KMS-11 (cell line): Measurements from ENCODE around the gene FOXA1.

Source experiments
- H2AFZ ChIP-seq: fragments of 200-600 bp; sonication (generic); 2 replicates; pipeline ENCODE4 v1.6.1; 2016; ENCODE audit warnings: antibody characterized with exemption, mixed run types, low read depth
- H3K27ac ChIP-seq: fragments of 200-600 bp; sonication (generic); 2 replicates; pipeline ENCODE4 v1.6.1; 2016; ENCODE audit warnings: mild to moderate bottlenecking, mixed run types
- H3K27me3 ChIP-seq: fragments of 200-600 bp; sonication (generic); 2 replicates; pipeline ENCODE4 v1.6.1; 2017; ENCODE audit warnings: mild to moderate bottlenecking, low read depth, mixed run types, moderate library complexity; ENCODE audit not compliant: insufficient read depth
- H3K36me3 ChIP-seq: fragments of 200-600 bp; sonication (generic); 2 replicates; pipeline ENCODE4 v1.6.1; 2017; ENCODE audit warnings: mild to moderate bottlenecking, mixed run types; ENCODE audit not compliant: insufficient read depth
- H3K4me1 ChIP-seq: fragments of 200-600 bp; sonication (generic); 2 replicates; pipeline ENCODE4 v1.6.1; 2016; ENCODE audit warnings: mild to moderate bottlenecking, low read depth, mixed run types; ENCODE audit not compliant: poor library complexity, severe bottlenecking
- H3K4me2 ChIP-seq: fragments of 200-600 bp; sonication (generic); 2 replicates; pipeline ENCODE4 v1.7.0; 2016; ENCODE audit warnings: mild to moderate bottlenecking, mixed run types
- H3K4me3 ChIP-seq: fragments of 200-600 bp; sonication (generic); IDR thresholded peaks from 2 replicates; pipeline ENCODE4 v1.6.1; 2017; ENCODE audit warnings: low read depth, low read length, mixed read lengths; ENCODE audit not compliant: insufficient read depth
- H3K79me2 ChIP-seq: fragments of 200-600 bp; sonication (generic); 2 replicates; pipeline ENCODE4 v1.6.1; 2016; ENCODE audit warnings: low read depth, mixed run types; ENCODE audit not compliant: insufficient read depth
- H3K9ac ChIP-seq: fragments of 200-600 bp; sonication (generic); 2 replicates; pipeline ENCODE4 v1.6.1; 2016; ENCODE audit warnings: mild to moderate bottlenecking, mixed run types
- H4K20me1 ChIP-seq: fragments of 200-600 bp; sonication (generic); 2 replicates; pipeline ENCODE4 v1.6.1; 2016; ENCODE audit warnings: mild to moderate bottlenecking, mixed run types; ENCODE audit not compliant: insufficient read depth
- CTCF ChIP-seq: fragments of 200-600 bp; sonication (generic); conservative IDR thresholded peaks from 2 replicates; pipeline ENCODE4 v1.6.1; 2017; ENCODE audit warnings: low read depth, mild to moderate bottlenecking, antibody characterized with exemption, low read length, moderate library complexity, mixed read lengths

Gene FOXA1

GRCh38 chr14:37594971-37595808 lies at the start of gene FOXA1, which contains the start of gene TTC6:
Gene FOXA1, minus strand, starts transcription at chr14:37595249. Its CDS starts 277 bp downstream, at chr14:37594972.
Gene TTC6, plus strand, starts transcription at chr14:37595629. Its CDS starts 26,436 bp downstream, at chr14:37622065.
- Histone ChIP-seq H3K4me1 (no peaks in the 10 kb centered on the region), H3K9ac (peak within 1 kb of the TSS; percentile 42; the same call in 1 of the 2 replicates), H2AFZ (peak within 1 kb of the TSS; percentile 34; the same call in 1 of the 2 replicates), H3K27me3 (no peaks in the 10 kb centered on the region), H3K27ac (peak within 1 kb of the TSS; percentile 40; the same call in 1 of the 2 replicates), H3K79me2 (no peaks in the 10 kb centered on the region), H3K36me3 (no peaks in the 10 kb centered on the region), H4K20me1 (no peaks in the 10 kb centered on the region), H3K4me2 (0 out of 2 replicates have a peak within 1 kb of the TSS, but pooled peaks have one; percentile 17), H3K4me3 (no peak within 1 kb of the TSS)
- TF ChIP-seq CTCF, result no peak

DNA sequence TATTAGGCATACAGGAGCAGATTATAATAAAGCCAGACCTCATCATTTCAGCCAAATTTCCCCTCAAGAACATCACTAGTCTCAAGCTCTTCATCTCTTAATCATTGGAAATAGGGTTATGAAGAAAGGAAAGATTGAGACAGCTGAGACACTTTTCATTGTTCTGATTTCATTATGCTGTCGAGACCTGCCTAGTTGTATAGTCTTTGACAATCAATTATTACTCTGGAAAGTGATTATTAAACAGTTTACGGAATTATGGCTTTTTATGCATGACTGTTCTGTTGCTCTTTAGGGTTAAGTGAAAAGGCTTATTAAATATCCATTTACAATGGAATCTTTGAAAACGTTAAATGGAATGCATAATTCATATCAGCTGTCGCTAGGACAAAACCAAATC lies 48.7 kb upstream of the FOXA1 start:
- no peaks in the 10 kb centered on the region for H3K27me3 ChIP-seq
- H3K36me3 ChIP-seq, result no peaks in the 10 kb centered on the region
- no peaks in the 10 kb centered on the region for H3K4me1 ChIP-seq
- no peaks in the 10 kb centered on the region for H3K79me2 ChIP-seq
- H2AFZ ChIP-seq, result no peak overlapping the region
- no peak overlapping the region for H3K27ac ChIP-seq
- no peak overlapping the region for H3K9ac ChIP-seq
- no peak overlapping the region for H3K4me2 ChIP-seq
- H4K20me1 ChIP-seq, result no peaks in the 10 kb centered on the region
- no peak for TF ChIP-seq CTCF
- no peak overlapping the region for H3K4me3 ChIP-seq

DNA sequence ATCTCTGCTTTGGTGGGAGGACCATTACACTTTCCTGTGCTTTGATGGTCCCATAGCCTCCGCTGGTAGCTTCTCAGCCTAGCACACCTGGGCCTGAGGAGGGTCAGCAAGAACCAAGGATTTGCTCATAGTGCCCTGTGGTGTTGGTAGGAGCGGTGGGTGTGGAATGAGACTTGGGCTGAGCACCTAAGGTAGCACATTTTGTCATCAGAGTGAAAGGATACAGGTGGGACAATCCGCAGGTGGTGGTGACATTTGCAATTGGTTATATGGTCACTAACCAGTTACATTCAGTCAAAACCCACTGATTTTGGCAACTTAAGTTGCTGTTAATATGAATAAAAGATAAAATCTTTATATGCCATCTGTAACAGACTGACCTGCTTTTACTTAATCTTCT lies 47.1 kb upstream of the FOXA1 start:
- Histone ChIP-seq H3K4me3 (no peak overlapping the region), H4K20me1 (no peaks in the 10 kb centered on the region), H3K36me3 (no peaks in the 10 kb centered on the region), H3K79me2 (no peaks in the 10 kb centered on the region), H3K27ac (no peak overlapping the region), H2AFZ (no peak overlapping the region), H3K27me3 (no peaks in the 10 kb centered on the region), H3K4me2 (no peak overlapping the region), H3K4me1 (no peaks in the 10 kb centered on the region), H3K9ac (no peak overlapping the region)
- TF ChIP-seq CTCF, result no peak

- H3K79me2 ChIP-seq, result no peaks in the 10 kb centered on the region
- no peaks in the 10 kb centered on the region for H4K20me1 ChIP-seq
- no peaks in the 10 kb centered on the region for H3K27me3 ChIP-seq
- no peak overlapping the region for H3K9ac ChIP-seq
- TF ChIP-seq CTCF, result no peak
- no peak overlapping the region for H3K4me3 ChIP-seq
- H3K36me3 ChIP-seq, result no peaks in the 10 kb centered on the region
- no peak overlapping the region for H3K27ac ChIP-seq
- H2AFZ ChIP-seq, result no peak overlapping the region
- H3K4me1 ChIP-seq, result no peaks in the 10 kb centered on the region
- no peak overlapping the region for H3K4me2 ChIP-seq
Measured at GRCh38 chr14:37641117-37641516, 46.1 kb upstream of the FOXA1 start.
